ENCODE results near the gene FRG1.

DNA sequence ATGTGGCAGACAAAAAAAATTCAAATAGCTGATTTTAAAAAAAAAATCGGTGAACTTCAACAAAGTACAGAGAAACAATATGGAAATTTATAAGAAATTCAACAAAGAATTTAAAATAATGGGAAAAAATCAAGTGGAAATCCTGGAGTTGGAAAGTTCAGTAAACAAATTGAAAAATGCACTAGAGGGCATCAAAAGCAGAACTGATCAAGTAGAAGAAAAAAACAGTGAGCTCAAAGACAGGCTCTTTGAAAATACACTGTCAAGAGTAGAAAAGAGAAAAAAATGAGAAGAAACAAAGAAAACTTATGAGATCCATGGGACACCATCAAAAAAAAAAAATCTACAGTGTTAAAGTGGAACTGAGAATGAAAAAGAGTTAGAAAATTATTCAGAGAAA, 19.6 kb upstream of the FRG1 start:
- TF ChIP-seq POLR2A (IDR thresholded peaks at IDR 0.05; ENCODE audit: low read length) (no peak), GATA1 (IDR thresholded peaks at IDR 0.05; ENCODE audit: low read depth, low read length) (no peak)

All from erythroblast (primary cell).